GM12891 (cell line): Measurements from ENCODE around the gene ANKRD34A.

Source experiments
- POLR2A ChIP-seq: IDR thresholded peaks from 2 replicates; pipeline ENCODE4 v1.6.1; 2011; ENCODE audit warnings: low read depth, low read length, control low read depth
- POLR2AphosphoS5 ChIP-seq: IDR thresholded peaks from 2 replicates; pipeline ENCODE4 v1.6.1; 2011; ENCODE audit warnings: low read depth, low read length, control low read depth
- TAF1 ChIP-seq: IDR thresholded peaks from 2 replicates; pipeline ENCODE4 v1.6.1; 2011; ENCODE audit warnings: low read depth, low read length, control low read depth

DNA sequence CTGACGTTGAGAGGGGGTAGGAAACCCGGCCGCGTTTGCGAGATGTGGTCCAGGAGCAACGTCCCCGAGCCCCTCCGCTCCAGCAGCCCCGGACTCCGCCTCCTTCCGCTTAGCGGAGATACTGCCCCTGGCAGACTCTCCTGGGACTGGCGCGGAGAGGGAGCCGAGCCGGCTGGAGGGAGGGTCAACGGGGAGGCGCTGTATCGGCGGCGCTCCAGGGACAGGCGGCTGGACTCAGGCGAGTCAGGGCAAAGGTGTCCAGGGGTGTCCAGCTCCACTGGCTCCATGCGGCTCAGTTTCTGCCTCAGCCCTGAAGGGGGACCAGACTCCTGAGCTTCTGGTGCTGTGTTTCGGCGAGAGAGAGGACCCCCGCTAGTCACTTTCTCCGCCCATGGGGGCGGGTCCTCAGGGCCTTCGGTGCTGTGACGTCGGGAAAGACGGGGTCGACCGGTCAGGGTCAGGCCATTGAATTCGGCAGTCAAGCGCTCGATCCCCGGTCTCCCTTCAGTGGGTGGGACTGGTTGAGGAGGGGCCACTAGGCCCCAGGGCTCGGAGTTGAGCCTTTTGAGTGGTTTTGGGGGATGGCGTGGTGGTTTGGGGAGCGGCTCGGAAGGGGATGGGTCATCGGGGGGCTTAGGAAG is 3.8 kb downstream of the ANKRD34A start:
- TF ChIP-seq POLR2A (no peak), POLR2AphosphoS5 (no peak), TAF1 (no peak)
